ENCODE results near the gene OR1L8. TPM values are rescaled to one million over a fixed set of nuclear protein-coding genes. Genes with fewer than 3 reads are reported as not detected.
"Not testable (repeated sequence)": the region's sequence is repeated elsewhere in the genome, so short reads cannot be mapped to it uniquely, and the experiment has no call there.

Gene OR1L8
- under 1 TPM in 2 of 4 donors, not detected in 2; 0.49 to 0.66 TPM for total RNA-seq

GRCh38 chr9:122583284-122583683 lies at the start of gene OR1L8:
OR1L8 (minus strand) TSS chr9:122583384; CDS start chr9:122568477, 14,907 bp downstream.
- not testable (repeated sequence) for TF ChIP-seq CTCF (IDR thresholded peaks at IDR 0.05; ENCODE audit: low read depth)

- no peak for TF ChIP-seq CTCF (IDR thresholded peaks at IDR 0.05; ENCODE audit: low read depth)
Measured at GRCh38 chr9:122619996-122620395, 36.8 kb upstream of the OR1L8 start.

GRCh38 chr9:122614362-122614761 lies 31.2 kb upstream of the OR1L8 start, which contains the start of gene OR1Q1:
OR1Q1 (plus strand) TSS chr9:122614738; CDS start chr9:122614738, 0 bp downstream.
- no peak for TF ChIP-seq CTCF (IDR thresholded peaks at IDR 0.05; ENCODE audit: low read depth)

GRCh38 chr9:122609804-122610203 lies 26.6 kb upstream of the OR1L8 start:
- no peak for TF ChIP-seq CTCF (IDR thresholded peaks at IDR 0.05; ENCODE audit: low read depth)

- TF ChIP-seq CTCF (IDR thresholded peaks at IDR 0.05; ENCODE audit: low read depth): no peak
Measured at GRCh38 chr9:122606587-122606986, 23.4 kb upstream of the OR1L8 start.

GRCh38 chr9:122605691-122606090 lies 22.5 kb upstream of the OR1L8 start:
- TF ChIP-seq CTCF (IDR thresholded peaks at IDR 0.05; ENCODE audit: low read depth): no peak

GRCh38 chr9:122580360-122580759 lies 2.8 kb downstream of the OR1L8 start:
- TF ChIP-seq CTCF (IDR thresholded peaks at IDR 0.05; ENCODE audit: low read depth): no peak

Data from subcutaneous adipose tissue (tissue), 4 donors.